Keratinocyte (primary cell): Measurements from ENCODE around the gene LHFPL2.

Experiments used
- EZH2 ChIP-seq: IDR thresholded peaks from one replicate; pipeline ENCODE4 v1.6.1; 2012; ENCODE audit warnings: inconsistent platforms, mild to moderate bottlenecking, low read length, moderate library complexity
- TF ChIP-seq, protein P1 (sequence below), 3 experiments: IDR thresholded peaks in 1 of 3; conservative IDR thresholded peaks in 1 of 3; optimal IDR thresholded peaks in 1 of 3; 2 replicates in 2 of 3; 3 replicates in 1 of 3; pipeline versions ENCODE3 to v1.5.1; 2011; ENCODE audit warnings: low read length in 3 of 3, mild to moderate bottlenecking in 3 of 3, moderate library complexity in 2 of 3, control low read depth in 1 of 3, inconsistent platforms in 1 of 3; ENCODE audit not compliant: insufficient read depth in 2 of 3; ENCODE audit errors: extremely low read depth in 1 of 3

DNA sequence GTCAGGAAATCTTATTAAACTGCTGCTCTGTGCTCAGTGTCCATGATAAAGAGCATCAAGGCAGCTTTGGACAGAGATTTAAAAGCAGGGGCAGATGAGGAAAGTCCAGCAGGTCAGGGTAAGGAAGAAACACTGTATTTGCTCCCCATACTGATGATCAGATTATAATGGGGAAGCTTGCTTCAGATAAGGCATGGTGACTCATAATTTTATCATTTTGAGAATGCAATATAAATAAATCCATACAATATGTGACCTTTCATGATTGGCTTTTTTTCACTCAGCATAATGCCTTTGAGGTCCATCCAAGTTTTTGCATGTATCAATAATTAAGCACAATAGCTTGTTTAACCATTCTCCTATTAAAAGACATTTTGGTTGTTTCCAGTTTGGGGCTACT, 48.1 kb upstream of the LHFPL2 start:
- TF ChIP-seq, protein P1, sequence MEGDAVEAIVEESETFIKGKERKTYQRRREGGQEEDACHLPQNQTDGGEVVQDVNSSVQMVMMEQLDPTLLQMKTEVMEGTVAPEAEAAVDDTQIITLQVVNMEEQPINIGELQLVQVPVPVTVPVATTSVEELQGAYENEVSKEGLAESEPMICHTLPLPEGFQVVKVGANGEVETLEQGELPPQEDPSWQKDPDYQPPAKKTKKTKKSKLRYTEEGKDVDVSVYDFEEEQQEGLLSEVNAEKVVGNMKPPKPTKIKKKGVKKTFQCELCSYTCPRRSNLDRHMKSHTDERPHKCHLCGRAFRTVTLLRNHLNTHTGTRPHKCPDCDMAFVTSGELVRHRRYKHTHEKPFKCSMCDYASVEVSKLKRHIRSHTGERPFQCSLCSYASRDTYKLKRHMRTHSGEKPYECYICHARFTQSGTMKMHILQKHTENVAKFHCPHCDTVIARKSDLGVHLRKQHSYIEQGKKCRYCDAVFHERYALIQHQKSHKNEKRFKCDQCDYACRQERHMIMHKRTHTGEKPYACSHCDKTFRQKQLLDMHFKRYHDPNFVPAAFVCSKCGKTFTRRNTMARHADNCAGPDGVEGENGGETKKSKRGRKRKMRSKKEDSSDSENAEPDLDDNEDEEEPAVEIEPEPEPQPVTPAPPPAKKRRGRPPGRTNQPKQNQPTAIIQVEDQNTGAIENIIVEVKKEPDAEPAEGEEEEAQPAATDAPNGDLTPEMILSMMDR (optimal IDR thresholded peaks at IDR 0.05 in 1 of 3, IDR thresholded peaks at IDR 0.05 in 1 of 3, conservative IDR thresholded peaks at IDR 0.05 in 1 of 3; ENCODE audit: extremely low read depth in 1 of 3, insufficient read depth in 2 of 3, low read length in 3 of 3): no peak
- TF ChIP-seq EZH2: no peak
